GM23248 (cell line): ENCODE measurements around the gene DPP8. TPM values are rescaled to one million over a fixed set of nuclear protein-coding genes. Genes with fewer than 3 reads are reported as not detected.

ENCODE experiments used
- DNase-seq: peaks from one replicate; pipeline ENCODE4 v3.0.0-alpha.2; 2015
- H2AFZ ChIP-seq: fragments of 200-600 bp; sonication (generic); 2 replicates; pipeline ENCODE4 v1.6.1; 2016; ENCODE audit warnings: antibody characterized with exemption
- H3F3A ChIP-seq: fragments of 200-600 bp; sonication (generic); 2 replicates; pipeline ENCODE4 v1.6.1; 2016; ENCODE audit warnings: mild to moderate bottlenecking, antibody characterized with exemption, mixed run types; ENCODE audit not compliant: insufficient read depth
- H3K27ac ChIP-seq: fragments of 200-600 bp; sonication (generic); 2 replicates; pipeline ENCODE4 v1.5.1; 2016; ENCODE audit warnings: mild to moderate bottlenecking
- H3K27me3 ChIP-seq: fragments of 200-600 bp; sonication (generic); replicated peaks from 2 replicates; pipeline ENCODE4 v1.6.1; 2016; ENCODE audit warnings: mild to moderate bottlenecking; ENCODE audit not compliant: insufficient read depth
- H3K36me3 ChIP-seq: fragments of 200-600 bp; sonication (generic); 2 replicates; pipeline ENCODE4 v1.6.1; 2016; ENCODE audit warnings: low read depth, mild to moderate bottlenecking
- H3K4me1 ChIP-seq: fragments of 200-600 bp; sonication (generic); 2 replicates; pipeline ENCODE4 v1.6.1; 2016; ENCODE audit warnings: mild to moderate bottlenecking; ENCODE audit not compliant: insufficient read depth
- H3K4me2 ChIP-seq: fragments of 200-600 bp; sonication (generic); one replicate; pipeline ENCODE4 v1.6.1; 2016; ENCODE audit warnings: mild to moderate bottlenecking; ENCODE audit not compliant: unreplicated experiment
- H3K4me3 ChIP-seq: fragments of 200-600 bp; sonication (generic); 2 replicates; pipeline ENCODE4 v1.5.1; 2016; ENCODE audit warnings: mild to moderate bottlenecking
- H3K79me2 ChIP-seq: fragments of 200-600 bp; sonication (generic); 2 replicates; pipeline ENCODE4 v1.6.1; 2016; ENCODE audit warnings: mild to moderate bottlenecking; ENCODE audit not compliant: insufficient read depth
- H3K9ac ChIP-seq: fragments of 200-600 bp; sonication (generic); 2 replicates; pipeline ENCODE4 v1.6.1; 2016; ENCODE audit warnings: mild to moderate bottlenecking
- H3K9me2 ChIP-seq: fragments of 200-600 bp; sonication (generic); 2 replicates; pipeline ENCODE4 v1.6.1; 2016; ENCODE audit warnings: mixed run types, mild to moderate bottlenecking, moderate library complexity; ENCODE audit not compliant: insufficient read depth
- H3K9me3 ChIP-seq: fragments of 200-600 bp; sonication (generic); one replicate; pipeline ENCODE4 v1.6.1; 2017; ENCODE audit warnings: low read depth
- H4K20me1 ChIP-seq: fragments of 200-600 bp; sonication (generic); 2 replicates; pipeline ENCODE4 v1.6.0; 2016; ENCODE audit not compliant: insufficient read depth
- EZH2 ChIP-seq: fragments of 200-600 bp; sonication (generic); IDR thresholded peaks from 2 replicates; pipeline ENCODE4 v1.6.1; 2018; ENCODE audit warnings: antibody characterized with exemption, mild to moderate bottlenecking; ENCODE audit not compliant: insufficient read depth, poor library complexity, severe bottlenecking
- EZH2phosphoT487 ChIP-seq: fragments of 200-600 bp; sonication (generic); IDR thresholded peaks from 2 replicates; pipeline ENCODE4 v1.6.1; 2018; ENCODE audit warnings: antibody characterized with exemption, moderate library complexity, mild to moderate bottlenecking, low read depth; ENCODE audit not compliant: insufficient read depth
- WGBS, 2 experiments: methylation state at CpG; one replicate each; pipeline ENCODE4 v1.1.6; 2015 to 2017; ENCODE audit warnings: low lambda C conversion rate in 2 of 2, low coverage in 1 of 2; ENCODE audit errors: missing lambda C conversion rate in 2 of 2; 5-methylcytosine and 5-hydroxymethylcytosine counted together
- in situ Hi-C: fragments of 300-500 bp; cut with MboI; formaldehyde crosslinking; loops from 2 replicates; pipeline ENCODE4 v1.15.0; 2020
- polyA plus RNA-seq: library from polyadenylated mRNA; unstranded; fragments of >200 nt; fragmentation: Nextera tagmentation; extraction: Ambion mirVana; gene quantifications from 2 replicates; pipeline ENCODE4 v1.2.1, GENCODE V29; 2016
- total RNA-seq: library from RNA; depleted of rRNA; stranded (reverse); fragments of >200 nt; shearing (Covaris generic); gene quantifications from 2 replicates; pipeline ENCODE4 v1.2.3, GENCODE V29; 2014

Gene DPP8
- total and polyA plus RNA-seq, 2 experiments from 2014 or later = 28.0 to 28.9 TPM

GRCh38 chr15:65405791-65406423 lies 111.6 kb downstream of the DPP8 start:
- no peak for DNase-seq
- no peak overlapping the region for H3K4me2 ChIP-seq
- no peak overlapping the region for H3K27ac ChIP-seq
- no peaks in the 10 kb centered on the region for H3K27me3 ChIP-seq
- no peaks in the 10 kb centered on the region for H3K9me2 ChIP-seq
- H3K9ac ChIP-seq = no peak overlapping the region
- H3K79me2 ChIP-seq = no peaks in the 10 kb centered on the region
- H3K36me3 ChIP-seq = no peaks in the 10 kb centered on the region
- 85 to 87% methylated on average over 7 of the region's 7 CpGs for WGBS, 2 experiments
- H3K4me1 ChIP-seq = peaks cover 15% of the 10 kb centered on the region
- TF ChIP-seq EZH2phosphoT487 (no peak), EZH2 (no peak)
- H3K4me3 ChIP-seq = no peak overlapping the region
- H4K20me1 ChIP-seq = no peaks in the 10 kb centered on the region
- no peaks in the 10 kb centered on the region for H3K9me3 ChIP-seq
- in situ Hi-C loops = no loop called here
- H2AFZ ChIP-seq = no peak overlapping the region
- peaks cover 13% of the 10 kb centered on the region for H3F3A ChIP-seq

DNA sequence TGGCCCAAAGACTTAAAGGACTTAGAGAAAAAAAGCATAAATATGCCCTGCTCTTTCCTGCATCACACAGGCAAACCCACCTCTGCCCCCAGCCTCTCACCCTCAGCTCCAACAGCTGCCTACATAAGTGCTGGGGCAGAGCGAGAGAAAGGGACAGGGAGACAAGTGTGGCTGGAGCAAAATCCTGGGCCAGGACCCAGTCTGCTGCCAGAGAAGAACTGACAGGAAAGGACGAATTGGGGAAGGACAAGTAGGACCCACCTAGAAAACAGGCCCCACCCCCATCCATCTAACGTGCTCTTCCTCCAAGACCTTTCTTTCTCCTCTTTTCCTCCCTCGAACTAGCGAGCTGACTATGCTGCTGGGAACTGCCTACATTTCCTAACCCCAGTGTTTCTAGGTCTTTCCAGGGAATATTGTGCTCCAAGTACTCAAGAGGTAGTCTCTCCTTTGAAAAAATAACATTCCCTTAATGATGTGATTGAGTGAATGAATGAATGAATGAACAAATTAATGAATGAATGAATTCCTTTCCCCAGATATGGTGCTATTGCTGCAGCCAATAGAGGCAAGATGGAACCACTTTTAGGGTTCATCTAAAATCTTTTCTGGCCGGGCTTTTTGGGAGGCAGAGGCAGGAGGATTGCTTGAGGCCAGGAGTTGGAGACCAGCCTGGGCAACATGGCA lies 113.2 kb downstream of the DPP8 start:
- Histone ChIP-seq H4K20me1 (no peaks in the 10 kb centered on the region), H3K4me1 (peaks cover 11% of the 10 kb centered on the region), H2AFZ (no peak overlapping the region), H3K9me3 (no peaks in the 10 kb centered on the region), H3K4me3 (no peak overlapping the region), H3K27me3 (no peaks in the 10 kb centered on the region), H3K79me2 (no peaks in the 10 kb centered on the region), H3F3A (peaks cover 10% of the 10 kb centered on the region), H3K9ac (no peak overlapping the region), H3K27ac (no peak overlapping the region), H3K36me3 (no peaks in the 10 kb centered on the region), H3K4me2 (no peak overlapping the region), H3K9me2 (no peaks in the 10 kb centered on the region)
- no peak for DNase-seq
- TF ChIP-seq EZH2phosphoT487 = no peak
- no peak for TF ChIP-seq EZH2
- in situ Hi-C loops = no loop called here
- WGBS, 2 experiments = 76 to 83% methylated on average over 6 of the region's 6 CpGs

- Histone ChIP-seq H3K9ac (no peak overlapping the region), H3K36me3 (no peaks in the 10 kb centered on the region), H3K27me3 (0 out of 2 replicates have a peak, but pooled peaks cover 2% of the 10 kb centered on the region), H3K79me2 (no peaks in the 10 kb centered on the region), H3K9me3 (no peaks in the 10 kb centered on the region), H3K9me2 (no peaks in the 10 kb centered on the region), H3K27ac (no peak overlapping the region), H3K4me2 (no peak overlapping the region), H4K20me1 (no peaks in the 10 kb centered on the region), H3F3A (no peaks in the 10 kb centered on the region), H3K4me3 (no peak overlapping the region), H3K4me1 (no peaks in the 10 kb centered on the region), H2AFZ (no peak overlapping the region)
- in situ Hi-C loops = no loop called here
- DNase-seq = no peak
- WGBS, 2 experiments = 35 to 46% methylated on average over 4 of the region's 4 CpGs
- TF ChIP-seq EZH2 = no peak
- TF ChIP-seq EZH2phosphoT487 = no peak
Measured at GRCh38 chr15:65402961-65403360, 114.5 kb downstream of the DPP8 start.

DNA sequence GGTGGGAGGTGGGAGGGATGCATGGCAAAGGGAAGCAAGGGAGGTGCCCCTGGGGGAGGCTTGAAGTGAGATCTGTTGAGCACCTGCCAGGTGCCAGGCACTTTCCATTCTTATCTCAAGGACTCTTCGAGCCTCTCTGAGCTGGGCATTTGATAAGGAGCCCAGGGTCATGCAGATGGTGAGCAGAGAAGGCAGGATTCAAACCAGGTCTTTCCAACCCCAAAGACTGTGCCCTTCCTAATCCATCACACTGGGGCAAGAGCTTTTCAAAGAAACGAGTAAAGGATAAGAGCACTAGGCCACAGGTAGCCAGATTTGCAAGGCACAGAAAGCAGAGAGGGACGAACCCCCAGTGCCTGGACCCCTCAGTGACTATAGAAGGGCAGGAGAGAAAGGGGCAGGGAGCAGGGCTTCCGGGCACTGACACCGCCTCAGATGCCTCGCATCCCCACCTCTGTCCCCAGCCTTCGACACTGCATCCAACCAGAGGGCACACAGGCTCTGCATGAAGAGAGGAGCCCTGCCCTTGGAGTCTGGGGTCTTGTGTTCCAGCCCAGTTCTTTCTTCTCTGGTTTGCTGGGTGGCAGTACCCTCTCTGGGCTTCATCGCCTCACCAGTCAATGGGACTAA lies 115.8 kb downstream of the DPP8 start:
- no peaks in the 10 kb centered on the region for H3K9me2 ChIP-seq
- H3K36me3 ChIP-seq = no peaks in the 10 kb centered on the region
- no peak overlapping the region for H3K27ac ChIP-seq
- TF ChIP-seq EZH2 (no peak), EZH2phosphoT487 (no peak)
- no peak overlapping the region for H3K4me3 ChIP-seq
- 0 out of 2 replicates have a peak, but pooled peaks cover 5% of the 10 kb centered on the region for H3K27me3 ChIP-seq
- H3K4me2 ChIP-seq = no peak overlapping the region
- no peaks in the 10 kb centered on the region for H4K20me1 ChIP-seq
- H3F3A ChIP-seq = no peaks in the 10 kb centered on the region
- no peak overlapping the region for H3K9ac ChIP-seq
- 76 to 77% methylated on average over 8 of the region's 8 CpGs for WGBS, 2 experiments
- no peaks in the 10 kb centered on the region for H3K9me3 ChIP-seq
- H3K4me1 ChIP-seq = no peaks in the 10 kb centered on the region
- in situ Hi-C loops = no loop called here
- DNase-seq = no peak
- no peaks in the 10 kb centered on the region for H3K79me2 ChIP-seq
- H2AFZ ChIP-seq = no peak overlapping the region
